Lower lobe of right lung (tissue), 2 donors: ENCODE measurements around the gene PRKD2. TPM values are rescaled to one million over a fixed set of nuclear protein-coding genes. Genes with fewer than 3 reads are reported as not detected.
"Not testable (repeated sequence)": the region's sequence is repeated elsewhere in the genome, so short reads cannot be mapped to it uniquely, and the experiment has no call there.

Experiments used
- ATAC-seq, 2 donors: fragments of 200-7000 bp; cut with Tn5 transposase; one replicate each; pipeline ENCODE4 v1.9.1; 2020 to 2022; ENCODE audit warnings: mild to moderate bottlenecking in 2 of 2, moderate library complexity in 2 of 2
- DNase-seq: peaks from one replicate; pipeline ENCODE4 v3.0.0-alpha.2; 2020
- H3K27ac ChIP-seq: fragments of 200-600 bp; one replicate; pipeline ENCODE4 v1.8.0; 2022
- H3K27me3 ChIP-seq: fragments of 200-600 bp; one replicate; pipeline ENCODE4 v1.8.0; 2022; ENCODE audit warnings: low read depth
- H3K36me3 ChIP-seq: fragments of 200-600 bp; one replicate; pipeline ENCODE4 v1.8.0; 2022; ENCODE audit warnings: mild to moderate bottlenecking
- H3K4me1 ChIP-seq: fragments of 200-600 bp; one replicate; pipeline ENCODE4 v1.8.0; 2022
- H3K4me3 ChIP-seq: fragments of 200-600 bp; one replicate; pipeline ENCODE4 v1.8.0; 2022; ENCODE audit warnings: mild to moderate bottlenecking
- H3K9me3 ChIP-seq: fragments of 200-600 bp; one replicate; pipeline ENCODE4 v1.8.0; 2022
- CTCF ChIP-seq: fragments of 200-600 bp; IDR thresholded peaks from one replicate; pipeline ENCODE4 v1.8.0; 2022; ENCODE audit warnings: antibody characterized with exemption, mild to moderate bottlenecking
- intact Hi-C: fragments of 100-400 bp; cut with DNase I; formaldehyde crosslinking; loops from one replicate; pipeline ENCODE4 v1.11.0; 2022
- microRNA-seq: library from miRNA; unstranded; fragments of <30 nt; microRNA quantifications from one replicate; pipeline ENCODE4 v1.2.0, GENCODE V29; 2020; ENCODE audit warnings: borderline number of aligned reads
- total RNA-seq: library from RNA; stranded (reverse); fragmentation: NEBNext Ultra II Directional; extraction: Animal tissue kit (Norgen Biotek cat#: 25700); gene quantifications from one replicate; pipeline ENCODE4 v1.2.1, GENCODE V29; 2021
- donor health status: DM: no; HTN: yes; CAD: no; lungs with severe emphysema.

The PRKD2 gene
- total RNA-seq, 1 donor from 2014 or later, result 45.0 TPM

GRCh38 chr19:46629546-46630025, 87.3 kb downstream of the PRKD2 start:
- TF ChIP-seq CTCF, result no peak
- Histone ChIP-seq H3K27ac (no peak overlapping the region), H3K9me3 (no peaks in the 10 kb centered on the region), H3K27me3 (peaks cover 6% of the 10 kb centered on the region), H3K4me3 (no peak overlapping the region), H3K36me3 (no peaks in the 10 kb centered on the region), H3K4me1 (peaks cover 47% of the 10 kb centered on the region)
- peak; percentile 53 for DNase-seq
- ATAC-seq, result no peak
- intact Hi-C loops, result no loop called here

- H3K27me3 ChIP-seq, DNase-seq, H3K4me3 ChIP-seq, H3K27ac ChIP-seq, H3K9me3 ChIP-seq, H3K36me3 ChIP-seq, ATAC-seq, intact Hi-C loops: not testable (repeated sequence)
- H3K4me1 ChIP-seq, result peaks cover 50% of the 10 kb centered on the region
Measured at GRCh38 chr19:46628970-46629369, 87.9 kb downstream of the PRKD2 start.

- peak overlapping the region; percentile 61 for H3K27ac ChIP-seq
- TF ChIP-seq CTCF, result no peak
Measured at GRCh38 chr19:46626446-46626845, 90.5 kb downstream of the PRKD2 start.

GRCh38 chr19:46625731-46626130, 91.2 kb downstream of the PRKD2 start:
- no peak for ATAC-seq
- peaks cover 42% of the 10 kb centered on the region for H3K4me1 ChIP-seq

More at GRCh38 chr19:46626446-46626845, 90.5 kb downstream of the PRKD2 start:
- no peaks in the 10 kb centered on the region for H3K36me3 ChIP-seq
- H3K27me3 ChIP-seq, result no peaks in the 10 kb centered on the region
- intact Hi-C loops, result no loop called here
- DNase-seq (no peak), ATAC-seq (no peak)
- peaks cover 47% of the 10 kb centered on the region for H3K4me1 ChIP-seq
- no peak overlapping the region for H3K4me3 ChIP-seq
- no peaks in the 10 kb centered on the region for H3K9me3 ChIP-seq

GRCh38 chr19:46624958-46625661, 91.8 kb downstream of the PRKD2 start, which contains the start of gene PTGIR:
Gene PTGIR (minus strand): TSS chr19:46625089. CDS start chr19:46624225, 864 bp downstream.
- intact Hi-C loops, result no loop called here
- DNase-seq (no peak), ATAC-seq (peak; percentile 59 to 72)
- H3K4me3 ChIP-seq, result peak within 1 kb of the TSS; percentile 47
- H3K9me3 ChIP-seq, result no peaks in the 10 kb centered on the region
- H3K36me3 ChIP-seq, result no peaks in the 10 kb centered on the region
- H3K27me3 ChIP-seq, result no peaks in the 10 kb centered on the region
- no peak for TF ChIP-seq CTCF
- peak within 1 kb of the TSS; percentile 61 for H3K27ac ChIP-seq
- peaks cover 43% of the 10 kb centered on the region for H3K4me1 ChIP-seq

More at GRCh38 chr19:46625731-46626130, 91.2 kb downstream of the PRKD2 start:
- DNase-seq, result no peak
- Histone ChIP-seq H3K9me3 (no peaks in the 10 kb centered on the region), H3K27me3 (no peaks in the 10 kb centered on the region), H3K4me3 (no peak overlapping the region), H3K36me3 (no peaks in the 10 kb centered on the region), H3K27ac (peak overlapping the region; percentile 61)
- intact Hi-C loops, result no loop called here
- no peak for TF ChIP-seq CTCF

Small RNA genes lying within 50 kb of the gene (microRNA-seq; reads per million reads assigned to microRNA genes)
- gene MIR320E, result 2.0 reads per million

Other genes starting within 250 kb of the PRKD2 start
- gene PNMA8A, start 245.6 kb downstream of the PRKD2 start, total RNA-seq, result 1.5 TPM
- 1.5 TPM for gene PNMA8B, start 221.2 kb downstream of the PRKD2 start, total RNA-seq
- 155 TPM for gene CALM3, start 115.8 kb downstream of the PRKD2 start, total RNA-seq
- gene PTGIR, start 92.0 kb downstream of the PRKD2 start, total RNA-seq, result 6.9 TPM
- not detected for gene GNG8, start 80.9 kb downstream of the PRKD2 start, total RNA-seq
- 4.9 TPM for gene DACT3, start 55.9 kb downstream of the PRKD2 start, total RNA-seq
- gene FKRP, start 28.9 kb upstream of the PRKD2 start, total RNA-seq, result 13.2 TPM
- gene STRN4, start 29.3 kb upstream of the PRKD2 start, total RNA-seq, result 69.1 TPM
- gene SLC1A5, start 71.5 kb upstream of the PRKD2 start, total RNA-seq, result 120 TPM
- gene AP2S1, start 133.7 kb upstream of the PRKD2 start, total RNA-seq, result 120 TPM
- gene ARHGAP35, start 143.9 kb upstream of the PRKD2 start, total RNA-seq, result 61.6 TPM